GM18517 (cell line): ENCODE measurements around the gene OLA1.

Source experiments
- ATAC-seq: cut with Tn5 transposase; IDR thresholded peaks from one replicate; pipeline ENCODE4 v1.9.1; 2021; ENCODE audit warnings: mild to moderate bottlenecking, moderate library complexity; ENCODE audit not compliant: unreplicated experiment

OLA1 gene

DNA sequence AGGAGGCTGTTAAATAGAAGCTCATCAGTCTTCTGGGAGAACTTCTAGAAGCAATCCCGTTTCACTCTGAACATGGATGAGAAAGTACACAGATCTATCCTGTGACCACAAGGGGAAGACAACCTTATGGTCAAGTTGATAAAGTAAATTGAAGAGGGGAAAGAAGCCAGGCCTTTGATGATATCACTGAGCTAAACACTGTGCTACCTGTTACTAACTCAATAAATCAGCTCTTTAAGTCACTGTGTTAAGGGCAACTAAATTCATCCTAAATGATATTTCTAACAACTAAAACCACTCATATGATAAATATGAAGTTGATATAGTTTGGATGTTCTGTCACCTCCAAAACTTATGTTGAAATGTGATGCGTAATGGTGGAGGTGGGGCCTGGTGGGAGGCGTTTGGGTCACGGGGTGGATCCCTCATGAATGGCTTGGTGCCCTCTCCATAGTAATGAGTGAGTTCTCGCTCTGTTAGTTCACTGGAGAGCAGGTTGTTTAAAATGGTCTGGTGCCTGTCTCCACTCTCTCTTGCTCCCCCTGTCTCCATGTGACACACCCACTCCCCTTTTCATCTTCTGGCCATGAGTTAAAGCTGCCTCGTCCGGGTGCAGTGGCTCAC is 23.6 kb downstream of the OLA1 start:
- no peak for ATAC-seq

DNA sequence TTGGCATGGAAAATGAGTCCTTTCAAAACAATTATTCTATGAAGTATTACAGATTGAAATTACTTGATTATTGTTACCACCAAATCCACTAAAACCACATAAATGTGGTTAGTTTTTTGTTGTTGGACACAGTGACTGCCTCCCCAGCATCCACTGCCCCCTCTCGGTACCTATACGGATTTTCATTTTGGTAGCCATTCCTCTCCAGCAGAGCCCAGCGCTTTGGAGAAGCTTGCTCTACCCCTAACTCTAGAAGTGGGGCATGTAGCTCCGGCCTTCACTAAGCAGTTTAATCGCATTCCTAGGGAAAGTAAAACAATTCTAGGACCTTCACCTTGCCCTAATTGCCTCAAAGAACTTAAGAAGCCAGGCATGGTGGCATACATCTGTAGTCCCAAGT is 24.2 kb downstream of the OLA1 start:
- ATAC-seq, result no peak

DNA sequence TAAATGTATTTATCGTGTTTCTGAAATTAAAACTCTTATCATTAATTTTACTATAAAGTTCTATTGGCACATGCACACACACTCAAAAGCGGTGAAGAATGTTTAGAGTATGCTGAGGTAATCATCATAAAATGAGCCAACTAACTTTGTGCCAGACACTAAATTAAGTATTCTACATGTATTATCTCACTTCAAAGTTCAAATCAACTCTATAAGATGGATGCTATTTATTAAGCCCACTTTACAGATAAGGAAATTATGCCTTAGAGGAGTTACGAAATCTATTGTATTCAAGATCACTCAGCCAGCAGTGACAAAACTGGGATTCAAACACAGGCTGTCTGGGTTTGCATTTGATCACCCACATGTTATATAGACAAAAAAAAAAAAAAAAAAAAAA is 24.9 kb downstream of the OLA1 start:
- no peak for ATAC-seq

DNA sequence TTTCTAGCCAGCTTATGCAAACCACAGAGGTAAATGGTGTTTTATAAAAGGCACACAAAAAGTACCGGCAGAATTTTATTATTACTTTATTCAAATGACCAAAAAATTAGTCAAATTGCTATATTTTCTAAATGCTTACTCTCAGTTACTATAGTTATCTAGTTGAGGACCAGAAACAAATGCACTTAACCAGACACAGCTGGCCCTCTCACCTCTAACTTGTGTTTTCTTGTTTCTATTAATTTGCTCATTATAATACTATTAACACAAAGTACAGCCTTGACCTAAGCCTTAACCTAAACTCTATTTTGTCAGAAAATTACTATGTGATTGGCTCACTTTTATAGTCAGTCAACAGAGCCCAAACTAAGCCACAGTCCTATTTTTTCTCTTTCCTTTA is 26.2 kb downstream of the OLA1 start:
- no peak for ATAC-seq

DNA sequence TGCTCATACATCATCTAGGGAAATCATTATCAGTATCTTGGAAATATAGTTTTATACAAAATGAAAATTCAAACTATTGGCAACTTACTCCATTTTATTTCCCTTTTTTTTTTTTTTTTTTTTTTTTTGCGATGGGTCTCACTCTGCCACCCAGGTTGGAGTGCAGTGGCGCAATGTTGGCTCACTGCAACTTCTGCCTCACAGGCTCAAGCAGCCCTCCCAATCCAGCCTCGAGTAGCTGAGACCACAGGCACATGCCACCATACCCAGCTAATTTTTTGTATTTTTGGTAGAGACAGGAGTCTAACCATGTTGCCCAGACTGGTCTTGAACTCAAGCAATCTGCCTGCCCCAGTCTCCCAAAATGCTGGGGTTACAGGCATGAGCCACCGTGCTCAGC is 29.0 kb downstream of the OLA1 start:
- no peak for ATAC-seq

DNA sequence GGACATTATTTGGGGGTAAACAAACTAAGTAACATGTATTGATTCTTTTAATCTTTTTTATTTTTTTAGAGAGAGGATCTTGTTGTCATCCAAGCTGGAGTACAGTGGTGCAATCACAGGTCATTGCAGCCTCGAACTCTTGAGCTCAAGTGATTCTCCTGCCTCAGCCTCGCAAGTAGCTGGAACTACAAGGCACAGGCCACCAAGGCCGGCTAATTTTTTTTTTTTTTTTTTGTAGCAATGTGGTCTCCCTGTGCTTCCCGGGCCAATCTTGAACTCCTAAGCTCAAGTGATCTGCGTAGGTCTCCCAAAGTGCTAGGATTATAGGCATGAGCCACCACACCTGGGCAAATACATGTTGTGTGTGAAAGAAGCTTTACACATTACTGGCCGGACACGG is 29.6 kb downstream of the OLA1 start:
- no peak for ATAC-seq

DNA sequence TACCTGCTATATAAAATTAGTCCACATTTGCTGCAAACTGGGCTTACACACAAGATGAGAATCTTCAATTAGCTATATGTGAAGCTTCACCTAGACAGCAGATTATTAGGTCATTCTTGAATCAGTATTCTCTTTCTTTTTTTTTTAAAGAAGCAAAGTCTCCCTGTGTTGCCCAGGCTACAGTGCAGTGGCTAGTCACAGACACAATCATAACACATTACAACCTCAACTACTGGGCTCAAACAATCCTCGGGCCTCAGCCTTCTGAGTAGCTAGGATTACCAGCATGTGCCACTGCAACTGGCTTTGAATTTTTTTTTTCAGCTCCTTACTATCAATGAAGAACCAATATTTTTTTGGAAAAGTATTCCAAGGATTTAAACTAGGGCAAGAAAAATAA is 30.5 kb downstream of the OLA1 start:
- ATAC-seq, result no peak

DNA sequence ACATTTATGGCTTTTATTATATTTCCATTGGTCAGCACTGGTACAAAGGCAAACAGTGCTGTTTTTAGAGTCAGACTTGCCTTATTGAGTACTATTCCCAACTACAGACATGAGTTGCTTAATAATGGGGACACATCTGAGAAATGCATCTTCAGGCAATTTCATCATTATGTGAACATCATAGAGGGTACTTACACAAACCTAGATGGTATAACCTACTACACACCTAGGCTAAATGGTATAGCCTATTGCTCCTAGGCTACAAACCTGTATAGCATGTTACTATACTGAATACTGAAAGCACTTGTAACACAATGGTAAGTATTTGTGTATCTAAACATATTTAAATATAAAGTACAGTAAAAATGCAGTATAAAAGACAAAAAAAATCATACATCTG is 36.4 kb downstream of the OLA1 start:
- no peak for ATAC-seq

DNA sequence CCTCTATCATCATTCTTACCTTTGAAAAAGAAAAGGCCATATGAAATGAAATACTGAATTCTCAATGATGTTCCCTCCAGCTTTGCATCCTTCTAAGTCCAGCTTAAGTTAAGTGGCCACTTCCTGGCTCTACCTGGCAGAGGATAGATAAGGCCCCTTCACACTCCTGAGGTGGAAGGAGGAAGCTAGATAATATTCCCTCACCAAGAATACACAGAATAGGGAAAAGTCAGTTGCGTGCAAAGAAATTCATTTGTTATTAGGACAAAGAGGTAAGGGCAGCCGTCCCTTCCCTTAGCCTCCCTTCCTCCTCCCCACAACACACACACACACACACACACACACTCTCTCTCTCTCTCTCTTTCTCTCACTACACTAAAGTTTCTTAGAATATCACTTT is 37.5 kb downstream of the OLA1 start:
- no peak for ATAC-seq

DNA sequence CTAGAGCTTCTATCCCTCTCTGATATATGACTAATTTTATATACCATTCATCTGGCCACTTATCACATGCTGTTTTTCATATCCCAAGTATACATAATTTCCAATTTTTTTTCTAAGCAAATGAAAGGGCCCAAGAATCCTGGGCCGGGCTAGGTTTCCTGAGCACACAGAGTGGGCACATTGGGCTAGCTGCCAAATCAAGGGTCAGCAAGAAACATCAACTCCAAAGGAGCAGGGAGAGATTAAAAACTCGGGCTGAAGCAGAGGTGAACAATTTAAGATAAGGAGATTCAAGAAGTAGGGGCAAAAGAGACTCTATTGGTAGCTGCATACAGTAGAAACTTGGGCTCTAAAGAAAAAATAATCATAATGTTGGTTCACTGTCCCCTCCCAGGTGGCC is 39.0 kb downstream of the OLA1 start:
- ATAC-seq, result no peak

DNA sequence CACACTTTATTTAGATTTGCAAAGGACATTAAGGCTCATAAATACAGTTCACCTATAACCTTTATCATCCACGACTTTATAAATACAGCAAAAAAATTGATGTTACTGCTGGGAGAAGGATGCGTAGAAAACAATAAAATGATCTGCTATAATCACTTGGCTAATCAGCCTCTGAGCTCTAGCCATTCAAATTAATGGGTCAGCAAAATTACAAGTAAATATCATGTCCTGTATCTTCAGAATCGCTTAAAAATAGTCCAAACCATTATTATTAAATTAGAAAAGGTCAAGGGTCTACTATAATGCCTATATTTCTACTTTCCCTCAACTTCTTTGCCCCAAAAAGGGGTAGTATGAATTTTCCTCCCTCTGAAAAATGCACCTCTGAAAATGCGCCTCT is 40.3 kb downstream of the OLA1 start:
- ATAC-seq, result no peak

DNA sequence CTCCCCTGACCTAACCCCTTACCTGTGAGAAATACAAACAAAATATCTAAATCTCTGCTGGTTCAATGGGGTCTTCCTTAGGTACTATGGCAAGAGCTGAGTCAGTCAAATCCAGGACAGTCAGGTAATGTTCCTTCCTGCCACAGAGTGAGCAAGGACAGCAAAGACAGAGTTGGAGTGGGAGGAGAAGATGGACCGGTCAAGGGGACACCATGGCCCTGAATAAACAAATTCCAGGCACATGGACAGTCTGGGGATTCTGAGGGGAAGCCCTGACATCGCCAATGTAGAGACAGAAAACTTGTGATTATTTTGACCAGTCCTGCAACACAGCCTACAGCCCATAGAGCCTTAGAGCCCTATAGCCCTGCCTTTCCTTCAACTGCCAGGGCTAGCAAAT is 42.8 kb downstream of the OLA1 start:
- no peak for ATAC-seq

DNA sequence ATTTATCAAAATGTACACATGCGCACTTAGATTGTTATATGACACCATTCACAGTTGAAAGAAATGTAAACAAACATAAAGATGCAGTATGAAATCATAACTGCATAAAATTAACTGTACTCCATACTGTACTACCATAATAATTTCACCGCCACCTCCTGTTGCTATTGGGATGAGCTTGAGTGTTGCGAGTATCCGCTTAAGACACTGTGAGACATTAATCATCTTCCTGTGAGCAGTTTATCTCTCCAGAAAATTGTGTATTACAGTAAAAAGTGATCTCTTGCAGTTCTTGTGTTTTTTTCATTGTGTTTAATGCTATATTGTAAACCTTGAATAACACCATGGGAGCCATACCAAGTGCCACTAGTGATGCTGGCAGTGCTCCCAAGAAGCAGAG is 46.1 kb downstream of the OLA1 start:
- ATAC-seq, result no peak

DNA sequence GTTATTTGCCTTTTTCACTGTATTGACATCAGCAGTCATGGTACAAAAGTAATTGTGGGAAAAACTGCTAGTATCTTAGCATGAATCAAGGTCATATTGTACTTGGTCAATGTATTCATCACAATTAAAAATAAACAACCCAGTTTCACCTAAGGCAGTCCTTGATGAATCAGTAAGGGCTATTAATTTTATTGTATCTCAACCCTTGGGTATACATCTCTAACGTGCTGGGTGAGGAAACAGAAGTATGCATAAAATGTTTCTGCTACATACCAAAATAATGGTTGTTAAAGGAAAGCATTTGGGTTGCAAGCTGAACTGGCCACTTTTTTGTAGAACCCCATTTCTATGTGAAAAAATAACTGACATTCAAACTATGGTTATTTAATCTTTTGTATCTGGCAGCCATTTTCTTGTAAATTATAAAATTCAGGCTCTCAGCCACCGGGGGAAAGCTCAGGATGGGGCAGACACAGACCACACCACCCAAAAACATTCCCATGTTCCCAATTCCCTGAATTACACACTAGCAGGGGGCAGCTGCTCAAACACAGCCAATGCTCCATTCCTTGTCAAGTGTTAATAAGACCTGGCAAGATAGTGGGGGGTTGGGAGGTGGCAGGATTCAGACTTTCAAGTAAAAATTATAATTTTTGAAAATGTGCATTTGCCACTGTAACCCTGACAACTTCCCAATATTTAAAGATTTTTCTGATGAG is 49.3 kb downstream of the OLA1 start:
- no peak for ATAC-seq

DNA sequence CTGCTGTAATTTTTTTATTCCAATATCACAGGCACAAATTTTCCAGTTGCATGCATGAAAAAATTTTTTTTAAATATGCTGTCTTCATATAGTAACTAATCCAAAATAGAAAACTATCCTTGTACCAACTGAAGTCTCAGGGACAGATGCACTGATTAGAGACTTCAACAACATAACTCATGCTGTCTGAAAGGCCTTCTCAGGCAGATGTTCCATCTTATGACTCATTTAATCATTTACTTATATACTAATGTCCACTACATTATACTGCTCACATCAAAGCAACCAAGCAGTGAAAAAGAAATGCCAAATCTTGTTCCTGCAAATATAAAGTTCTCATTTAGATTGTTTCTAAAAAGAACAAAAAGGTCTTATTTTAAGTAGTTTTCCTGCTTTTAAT is 53.1 kb downstream of the OLA1 start:
- no peak for ATAC-seq

DNA sequence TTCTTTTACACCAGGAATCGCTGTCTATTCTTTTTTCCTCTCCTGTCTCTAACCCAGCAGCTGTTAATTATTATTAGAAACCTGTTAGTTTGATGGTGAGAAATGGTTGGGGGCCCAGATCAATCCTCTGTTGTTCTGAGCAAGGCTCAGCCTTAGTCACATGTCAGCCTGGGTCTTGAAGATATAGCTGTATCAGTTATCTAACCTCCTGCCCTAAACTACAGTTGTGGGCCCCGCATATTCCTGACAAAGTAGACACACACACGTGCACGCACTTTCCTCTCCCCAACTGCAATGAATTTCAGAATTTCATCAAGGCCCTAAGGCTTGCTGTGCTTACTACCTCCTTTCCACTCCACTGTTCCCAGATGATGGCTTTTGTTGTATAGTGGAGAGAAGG is 54.6 kb downstream of the OLA1 start:
- no peak for ATAC-seq

DNA sequence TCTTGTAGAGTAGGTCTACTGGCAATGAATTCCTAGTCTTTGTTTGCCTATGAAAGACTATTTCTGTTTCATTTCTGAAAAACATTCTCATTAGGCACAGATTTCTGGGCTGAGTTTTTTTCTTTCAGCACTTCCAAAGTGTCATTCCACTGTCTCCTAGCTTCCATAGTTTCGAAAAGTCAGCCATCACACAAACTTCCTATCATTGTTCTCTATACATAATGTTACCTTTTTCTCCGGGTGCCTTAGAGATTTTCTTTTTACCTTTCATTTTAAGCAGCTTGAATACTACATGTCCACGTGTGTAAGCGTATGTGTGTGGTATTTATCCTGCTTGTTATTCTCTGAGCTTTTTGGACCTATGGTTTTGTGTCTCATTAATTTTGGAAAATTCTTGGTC is 55.7 kb downstream of the OLA1 start:
- ATAC-seq, result no peak

DNA sequence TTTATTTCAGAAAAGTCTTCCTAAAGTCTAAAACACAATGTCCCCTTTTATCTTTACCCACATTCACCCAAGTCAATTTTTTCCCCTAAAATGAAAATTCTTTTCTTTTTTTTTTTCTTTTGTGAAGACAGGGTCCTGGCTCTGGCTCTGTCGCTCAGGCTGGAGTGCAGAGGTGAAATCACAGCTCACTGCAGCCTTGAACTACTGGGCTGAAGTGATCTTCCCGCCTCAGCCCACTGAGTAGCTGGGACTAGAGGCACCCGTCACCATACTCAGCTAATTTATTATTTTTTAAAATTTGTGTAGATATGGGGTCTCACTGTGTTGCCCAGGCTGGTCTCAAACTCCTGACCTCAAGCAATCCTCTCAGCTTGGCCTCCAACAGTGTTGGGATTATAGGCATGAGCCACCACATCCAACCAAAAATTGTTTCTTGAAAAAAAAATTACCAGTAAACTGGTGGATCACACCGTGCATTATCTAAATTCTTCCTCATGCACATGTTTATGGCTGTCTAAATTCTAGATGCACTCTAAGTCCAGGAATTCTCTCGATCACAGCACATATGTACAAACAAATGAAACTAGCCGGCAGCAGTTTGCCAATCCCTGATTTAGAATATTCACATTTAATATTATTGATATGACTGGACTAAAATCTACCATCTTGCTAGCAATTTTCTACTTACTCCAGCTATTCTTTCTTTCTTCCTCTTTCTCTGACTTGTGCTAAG is 56.8 kb downstream of the OLA1 start:
- no peak for ATAC-seq

DNA sequence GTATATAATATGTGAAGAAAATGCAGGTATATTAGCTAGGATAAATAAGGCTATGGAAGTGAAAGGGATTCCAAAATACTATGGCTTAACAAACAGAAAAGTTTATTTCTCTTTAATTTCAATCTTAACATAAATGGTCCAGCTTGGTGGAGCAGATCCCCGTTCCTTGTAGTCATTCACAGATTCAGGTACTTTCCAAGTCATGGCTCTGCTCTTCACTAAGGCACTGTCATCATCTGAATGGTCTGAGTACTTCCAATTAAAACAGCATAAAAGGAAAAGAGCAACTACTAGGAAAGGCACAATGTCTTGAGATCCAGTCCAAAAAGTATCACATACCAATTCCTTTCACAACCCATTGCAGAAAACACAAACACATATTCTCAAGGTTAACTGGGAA is 63.4 kb downstream of the OLA1 start:
- no peak for ATAC-seq

DNA sequence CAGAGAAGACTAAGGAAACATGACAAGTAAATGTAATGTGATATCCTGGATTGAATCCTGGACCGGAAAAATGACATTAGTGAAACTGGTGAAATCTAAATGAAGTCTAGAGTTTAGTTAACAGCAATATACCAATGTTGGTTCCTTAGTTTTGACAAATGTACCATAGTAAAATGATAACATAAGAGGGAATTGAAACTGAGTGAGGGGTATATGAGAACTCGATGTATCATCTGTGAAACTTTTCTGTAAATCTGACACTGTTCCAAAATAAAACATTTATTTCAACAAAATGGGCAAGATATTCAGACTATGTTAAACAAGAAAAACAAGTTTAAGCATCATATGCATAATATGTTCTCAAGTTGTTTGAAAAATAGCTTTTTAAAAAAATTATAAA is 63.8 kb downstream of the OLA1 start:
- ATAC-seq, result no peak

DNA sequence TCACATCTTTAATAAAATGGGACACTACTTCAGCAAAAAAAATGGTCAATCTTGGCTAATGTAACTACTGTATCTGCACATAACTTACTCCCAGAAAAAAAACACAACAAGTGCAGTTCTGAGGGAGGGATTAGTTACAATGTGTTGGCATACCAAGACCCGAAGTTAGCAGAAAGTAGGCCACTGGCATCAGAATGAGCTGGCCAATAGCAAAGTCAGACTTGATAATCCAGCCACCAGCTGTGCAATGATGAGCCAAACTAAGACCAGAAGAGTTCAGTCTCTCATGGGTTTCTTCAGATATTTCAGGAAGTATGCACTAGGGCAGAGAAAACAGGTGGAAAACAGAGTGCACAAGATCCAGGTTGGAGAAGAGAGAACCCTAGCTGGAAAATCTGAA is 65.3 kb downstream of the OLA1 start:
- ATAC-seq, result no peak

DNA sequence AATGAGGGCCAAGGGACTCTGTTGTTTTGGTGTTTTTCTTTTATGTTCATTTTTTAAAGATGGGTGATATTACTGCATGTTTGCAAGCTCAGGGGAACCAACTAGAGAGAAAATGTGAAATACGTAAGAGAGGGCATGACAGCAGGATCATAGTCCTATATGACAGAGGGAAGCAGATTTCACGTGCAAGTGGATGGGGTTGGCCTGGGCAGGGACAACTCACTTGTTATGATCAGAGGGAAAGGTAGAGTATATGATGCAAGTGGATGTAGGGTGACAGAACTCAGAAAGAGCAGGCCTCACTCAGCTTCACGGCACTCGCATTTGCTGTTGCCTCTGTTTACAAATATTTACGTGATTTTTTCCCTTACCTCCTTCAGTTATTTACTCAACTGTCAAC is 67.0 kb downstream of the OLA1 start:
- no peak for ATAC-seq
